Measurements from ENCODE around the gene EP400. TPM values are rescaled to one million over a fixed set of nuclear protein-coding genes. Genes with fewer than 3 reads are reported as not detected.

The EP400 gene
- total RNA-seq, 2 donors from 2014 or later, result 10.5 to 15.5 TPM

DNA sequence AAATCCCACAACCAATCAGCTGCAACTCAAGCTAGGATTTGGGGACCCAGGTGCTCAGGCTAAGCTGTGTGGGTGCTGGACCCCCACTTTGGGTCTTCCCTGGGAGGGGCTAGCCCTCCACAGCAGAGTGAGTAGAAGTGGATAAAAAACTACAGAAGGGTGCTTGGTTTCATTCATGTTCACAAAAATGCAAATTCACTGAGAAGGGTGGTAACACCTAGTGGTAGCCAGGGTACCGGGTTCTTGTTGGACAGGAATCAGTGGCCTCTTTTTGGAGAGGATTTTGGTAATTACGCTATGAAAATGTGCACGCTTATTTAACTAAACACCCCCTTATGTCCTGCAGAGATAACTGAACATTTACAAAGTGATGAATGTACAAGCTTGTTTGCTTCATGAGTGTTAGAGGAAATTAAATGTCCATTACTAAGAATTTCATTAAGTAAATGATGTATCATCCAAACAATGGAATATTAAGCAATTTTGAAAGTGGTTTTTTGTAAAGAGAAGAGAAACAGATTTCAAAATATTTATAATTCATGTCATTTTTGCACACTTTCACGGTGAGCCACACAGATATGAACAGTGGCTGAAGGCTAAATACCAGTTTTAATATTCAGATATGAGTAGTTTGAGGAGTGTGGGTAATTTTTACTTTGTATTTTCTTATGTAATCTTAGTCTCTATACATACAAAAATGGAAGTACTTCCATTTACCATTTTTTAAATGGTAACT lies 116.0 kb downstream of the EP400 start:
- DNase-seq (ENCODE audit: low spot score), result no peak
- no peaks in the 10 kb centered on the region for H3K27me3 ChIP-seq
- TF ChIP-seq, protein P1, sequence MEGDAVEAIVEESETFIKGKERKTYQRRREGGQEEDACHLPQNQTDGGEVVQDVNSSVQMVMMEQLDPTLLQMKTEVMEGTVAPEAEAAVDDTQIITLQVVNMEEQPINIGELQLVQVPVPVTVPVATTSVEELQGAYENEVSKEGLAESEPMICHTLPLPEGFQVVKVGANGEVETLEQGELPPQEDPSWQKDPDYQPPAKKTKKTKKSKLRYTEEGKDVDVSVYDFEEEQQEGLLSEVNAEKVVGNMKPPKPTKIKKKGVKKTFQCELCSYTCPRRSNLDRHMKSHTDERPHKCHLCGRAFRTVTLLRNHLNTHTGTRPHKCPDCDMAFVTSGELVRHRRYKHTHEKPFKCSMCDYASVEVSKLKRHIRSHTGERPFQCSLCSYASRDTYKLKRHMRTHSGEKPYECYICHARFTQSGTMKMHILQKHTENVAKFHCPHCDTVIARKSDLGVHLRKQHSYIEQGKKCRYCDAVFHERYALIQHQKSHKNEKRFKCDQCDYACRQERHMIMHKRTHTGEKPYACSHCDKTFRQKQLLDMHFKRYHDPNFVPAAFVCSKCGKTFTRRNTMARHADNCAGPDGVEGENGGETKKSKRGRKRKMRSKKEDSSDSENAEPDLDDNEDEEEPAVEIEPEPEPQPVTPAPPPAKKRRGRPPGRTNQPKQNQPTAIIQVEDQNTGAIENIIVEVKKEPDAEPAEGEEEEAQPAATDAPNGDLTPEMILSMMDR (IDR thresholded peaks at IDR 0.05), result no peak

DNA sequence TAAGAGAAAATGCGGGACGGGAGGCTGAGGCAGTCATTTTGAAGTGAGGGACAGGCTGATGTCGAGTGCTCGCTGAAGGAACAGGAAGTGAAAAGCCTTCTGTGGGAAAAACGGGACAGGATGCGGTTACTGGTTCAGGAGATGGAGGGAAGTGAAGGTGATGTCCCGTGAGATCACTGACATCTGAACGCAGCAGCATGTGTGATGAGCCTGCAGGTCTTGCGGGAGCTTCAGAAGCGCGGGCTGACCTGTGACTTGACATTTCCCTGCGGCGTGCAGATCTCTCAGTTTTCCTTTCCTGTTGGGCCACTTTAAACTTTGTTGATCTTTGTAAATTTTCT lies 116.6 kb downstream of the EP400 start:
- Histone ChIP-seq H3K27ac (no peak overlapping the region), H3K27me3 (no peaks in the 10 kb centered on the region), H3K9me3 (no peaks in the 10 kb centered on the region), H3K36me3 (peaks cover 75% of the 10 kb centered on the region), H3K4me1 (no peaks in the 10 kb centered on the region), H3K4me3 (no peak overlapping the region)
- DNase-seq (ENCODE audit: low spot score), result no peak
- TF ChIP-seq, protein P1 (IDR thresholded peaks at IDR 0.05), result no peak

More for the DNA sequence above, 116.0 kb downstream of the EP400 start:
- Histone ChIP-seq H3K36me3 (peaks cover 71% of the 10 kb centered on the region), H3K4me1 (no peaks in the 10 kb centered on the region), H3K9me3 (no peaks in the 10 kb centered on the region), H3K27ac (no peak overlapping the region), H3K4me3 (no peak overlapping the region)

DNA sequence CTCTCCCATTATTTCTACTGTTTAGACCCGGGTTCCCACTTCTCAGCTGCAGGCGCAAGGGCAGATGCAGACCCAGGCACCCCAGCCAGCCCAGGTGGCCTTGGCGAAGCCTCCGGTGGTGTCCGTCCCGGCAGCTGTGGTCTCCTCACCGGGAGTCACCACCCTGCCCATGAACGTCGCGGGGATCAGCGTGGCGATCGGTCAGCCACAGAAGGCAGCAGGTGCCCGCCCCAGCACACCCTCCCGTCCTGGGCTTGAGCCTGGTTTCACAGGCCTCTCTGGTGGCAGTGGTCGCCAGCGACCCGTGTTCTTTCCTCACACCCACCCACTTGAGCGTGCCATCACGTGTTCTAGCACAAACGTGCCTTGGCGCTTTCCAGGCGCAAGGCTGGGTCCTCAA lies 117.0 kb downstream of the EP400 start:
- no peaks in the 10 kb centered on the region for H3K27me3 ChIP-seq
- TF ChIP-seq, protein P1 (IDR thresholded peaks at IDR 0.05), result no peak
- no peaks in the 10 kb centered on the region for H3K4me1 ChIP-seq
- no peak overlapping the region for H3K27ac ChIP-seq
- DNase-seq (ENCODE audit: low spot score), result no peak
- peaks cover 80% of the 10 kb centered on the region for H3K36me3 ChIP-seq
- H3K4me3 ChIP-seq, result no peak overlapping the region
- no peaks in the 10 kb centered on the region for H3K9me3 ChIP-seq

DNA sequence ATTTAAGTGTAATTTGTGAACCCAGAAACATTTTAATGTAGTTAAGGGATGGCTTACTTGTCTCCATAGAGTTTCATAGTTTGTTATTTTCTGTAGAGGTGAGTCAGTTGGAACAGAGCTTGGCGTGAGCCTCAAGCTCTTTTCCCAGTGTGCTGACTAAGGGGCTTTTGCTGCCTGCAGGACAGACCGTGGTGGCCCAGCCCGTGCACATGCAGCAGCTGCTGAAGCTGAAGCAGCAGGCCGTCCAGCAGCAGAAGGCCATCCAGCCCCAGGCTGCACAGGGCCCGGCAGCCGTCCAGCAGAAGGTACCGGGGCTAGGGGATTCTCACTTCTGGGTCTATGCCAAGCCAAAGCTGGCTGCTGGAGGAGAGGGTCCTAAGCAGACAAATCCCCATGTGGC lies 117.4 kb downstream of the EP400 start:
- H3K36me3 ChIP-seq, result peaks cover 79% of the 10 kb centered on the region

DNA sequence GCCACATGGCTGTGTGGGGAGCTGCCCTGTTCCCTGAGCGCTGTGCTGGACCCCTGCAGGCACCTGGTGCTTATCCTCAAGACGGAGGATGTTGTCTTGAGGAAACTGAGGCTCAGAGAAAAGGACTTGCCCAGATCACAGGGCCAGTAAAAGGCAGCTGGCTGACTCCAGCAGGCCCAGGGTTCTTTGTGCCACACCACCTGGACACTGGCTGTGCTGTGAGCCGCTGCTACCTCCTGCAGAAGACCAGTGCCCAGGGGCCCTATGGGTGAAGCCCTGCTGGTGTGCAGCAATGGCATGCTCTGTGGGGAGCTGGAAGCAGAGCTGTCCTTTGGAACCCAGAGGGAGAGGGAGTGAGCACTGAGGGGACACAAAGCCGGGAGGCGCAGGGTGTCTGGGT lies 118.5 kb downstream of the EP400 start:
- TF ChIP-seq, protein P1 (IDR thresholded peaks at IDR 0.05), result no peak
- Histone ChIP-seq H3K9me3 (no peaks in the 10 kb centered on the region), H3K27me3 (no peaks in the 10 kb centered on the region), H3K4me1 (no peaks in the 10 kb centered on the region), H3K27ac (no peak overlapping the region), H3K36me3 (peaks cover 68% of the 10 kb centered on the region), H3K4me3 (no peak overlapping the region)
- DNase-seq (ENCODE audit: low spot score), result no peak

More for the DNA sequence above, 117.4 kb downstream of the EP400 start:
- Histone ChIP-seq H3K27ac (no peak overlapping the region), H3K27me3 (no peaks in the 10 kb centered on the region), H3K4me3 (no peak overlapping the region), H3K9me3 (no peaks in the 10 kb centered on the region), H3K4me1 (no peaks in the 10 kb centered on the region)
- DNase-seq (ENCODE audit: low spot score), result no peak
- TF ChIP-seq, protein P1 (IDR thresholded peaks at IDR 0.05), result no peak
